ENCODE measurements around the gene ACTL7B.

- TF ChIP-seq, protein P1, sequence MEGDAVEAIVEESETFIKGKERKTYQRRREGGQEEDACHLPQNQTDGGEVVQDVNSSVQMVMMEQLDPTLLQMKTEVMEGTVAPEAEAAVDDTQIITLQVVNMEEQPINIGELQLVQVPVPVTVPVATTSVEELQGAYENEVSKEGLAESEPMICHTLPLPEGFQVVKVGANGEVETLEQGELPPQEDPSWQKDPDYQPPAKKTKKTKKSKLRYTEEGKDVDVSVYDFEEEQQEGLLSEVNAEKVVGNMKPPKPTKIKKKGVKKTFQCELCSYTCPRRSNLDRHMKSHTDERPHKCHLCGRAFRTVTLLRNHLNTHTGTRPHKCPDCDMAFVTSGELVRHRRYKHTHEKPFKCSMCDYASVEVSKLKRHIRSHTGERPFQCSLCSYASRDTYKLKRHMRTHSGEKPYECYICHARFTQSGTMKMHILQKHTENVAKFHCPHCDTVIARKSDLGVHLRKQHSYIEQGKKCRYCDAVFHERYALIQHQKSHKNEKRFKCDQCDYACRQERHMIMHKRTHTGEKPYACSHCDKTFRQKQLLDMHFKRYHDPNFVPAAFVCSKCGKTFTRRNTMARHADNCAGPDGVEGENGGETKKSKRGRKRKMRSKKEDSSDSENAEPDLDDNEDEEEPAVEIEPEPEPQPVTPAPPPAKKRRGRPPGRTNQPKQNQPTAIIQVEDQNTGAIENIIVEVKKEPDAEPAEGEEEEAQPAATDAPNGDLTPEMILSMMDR (conservative IDR thresholded peaks at IDR 0.05; ENCODE audit: low read depth, low read length), result no peak
- TF ChIP-seq, protein P2, sequence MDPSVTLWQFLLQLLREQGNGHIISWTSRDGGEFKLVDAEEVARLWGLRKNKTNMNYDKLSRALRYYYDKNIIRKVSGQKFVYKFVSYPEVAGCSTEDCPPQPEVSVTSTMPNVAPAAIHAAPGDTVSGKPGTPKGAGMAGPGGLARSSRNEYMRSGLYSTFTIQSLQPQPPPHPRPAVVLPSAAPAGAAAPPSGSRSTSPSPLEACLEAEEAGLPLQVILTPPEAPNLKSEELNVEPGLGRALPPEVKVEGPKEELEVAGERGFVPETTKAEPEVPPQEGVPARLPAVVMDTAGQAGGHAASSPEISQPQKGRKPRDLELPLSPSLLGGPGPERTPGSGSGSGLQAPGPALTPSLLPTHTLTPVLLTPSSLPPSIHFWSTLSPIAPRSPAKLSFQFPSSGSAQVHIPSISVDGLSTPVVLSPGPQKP (IDR thresholded peaks at IDR 0.05; ENCODE audit: borderline replicate concordance, low read depth, low read length), result no peak
- TF ChIP-seq POLR2A (IDR thresholded peaks at IDR 0.05; ENCODE audit: low read depth, low read length) (no peak), RAD21 (IDR thresholded peaks at IDR 0.05; ENCODE audit: low read length) (no peak), MAZ (IDR thresholded peaks at IDR 0.05; ENCODE audit: borderline replicate concordance, low read depth, low read length) (no peak), BHLHE40 (IDR thresholded peaks at IDR 0.05; ENCODE audit: low read depth, low read length) (no peak), FOS (IDR thresholded peaks at IDR 0.05; ENCODE audit: low read depth, low read length) (no peak)
- TF ChIP-seq, protein P3, sequence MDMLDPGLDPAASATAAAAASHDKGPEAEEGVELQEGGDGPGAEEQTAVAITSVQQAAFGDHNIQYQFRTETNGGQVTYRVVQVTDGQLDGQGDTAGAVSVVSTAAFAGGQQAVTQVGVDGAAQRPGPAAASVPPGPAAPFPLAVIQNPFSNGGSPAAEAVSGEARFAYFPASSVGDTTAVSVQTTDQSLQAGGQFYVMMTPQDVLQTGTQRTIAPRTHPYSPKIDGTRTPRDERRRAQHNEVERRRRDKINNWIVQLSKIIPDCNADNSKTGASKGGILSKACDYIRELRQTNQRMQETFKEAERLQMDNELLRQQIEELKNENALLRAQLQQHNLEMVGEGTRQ (IDR thresholded peaks at IDR 0.05; ENCODE audit: low read depth, low read length), result no peak
Observed at GRCh38 chr9:108859459-108860114, 3.8 kb upstream of the ACTL7B start.

All from IMR-90 (cell line).